ENCODE measurements around the gene GUCA1A. TPM values are rescaled to one million over a fixed set of nuclear protein-coding genes. Genes with fewer than 3 reads are reported as not detected.
"Not testable (repeated sequence)": the region's sequence is repeated elsewhere in the genome, so short reads cannot be mapped to it uniquely, and the experiment has no call there.

GUCA1A gene
- total RNA-seq, 1 donor from 2014 or later = 2.2 TPM

GRCh38 chr6:42204768-42205282 is 31.7 kb downstream of the GUCA1A start:
- H3K4me3 ChIP-seq (ENCODE audit: low read depth, low read length) = no peak overlapping the region
- no peak for DNase-seq (ENCODE audit: low read depth)
- TF ChIP-seq, protein P1, sequence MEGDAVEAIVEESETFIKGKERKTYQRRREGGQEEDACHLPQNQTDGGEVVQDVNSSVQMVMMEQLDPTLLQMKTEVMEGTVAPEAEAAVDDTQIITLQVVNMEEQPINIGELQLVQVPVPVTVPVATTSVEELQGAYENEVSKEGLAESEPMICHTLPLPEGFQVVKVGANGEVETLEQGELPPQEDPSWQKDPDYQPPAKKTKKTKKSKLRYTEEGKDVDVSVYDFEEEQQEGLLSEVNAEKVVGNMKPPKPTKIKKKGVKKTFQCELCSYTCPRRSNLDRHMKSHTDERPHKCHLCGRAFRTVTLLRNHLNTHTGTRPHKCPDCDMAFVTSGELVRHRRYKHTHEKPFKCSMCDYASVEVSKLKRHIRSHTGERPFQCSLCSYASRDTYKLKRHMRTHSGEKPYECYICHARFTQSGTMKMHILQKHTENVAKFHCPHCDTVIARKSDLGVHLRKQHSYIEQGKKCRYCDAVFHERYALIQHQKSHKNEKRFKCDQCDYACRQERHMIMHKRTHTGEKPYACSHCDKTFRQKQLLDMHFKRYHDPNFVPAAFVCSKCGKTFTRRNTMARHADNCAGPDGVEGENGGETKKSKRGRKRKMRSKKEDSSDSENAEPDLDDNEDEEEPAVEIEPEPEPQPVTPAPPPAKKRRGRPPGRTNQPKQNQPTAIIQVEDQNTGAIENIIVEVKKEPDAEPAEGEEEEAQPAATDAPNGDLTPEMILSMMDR (conservative IDR thresholded peaks at IDR 0.05; ENCODE audit: low read depth, low read length) = no peak

- not testable (repeated sequence) for H3K4me3 ChIP-seq (ENCODE audit: low read depth, low read length); DNase-seq (ENCODE audit: low read depth)
Observed at GRCh38 chr6:42207559-42207958, 34.4 kb downstream of the GUCA1A start.

DNA sequence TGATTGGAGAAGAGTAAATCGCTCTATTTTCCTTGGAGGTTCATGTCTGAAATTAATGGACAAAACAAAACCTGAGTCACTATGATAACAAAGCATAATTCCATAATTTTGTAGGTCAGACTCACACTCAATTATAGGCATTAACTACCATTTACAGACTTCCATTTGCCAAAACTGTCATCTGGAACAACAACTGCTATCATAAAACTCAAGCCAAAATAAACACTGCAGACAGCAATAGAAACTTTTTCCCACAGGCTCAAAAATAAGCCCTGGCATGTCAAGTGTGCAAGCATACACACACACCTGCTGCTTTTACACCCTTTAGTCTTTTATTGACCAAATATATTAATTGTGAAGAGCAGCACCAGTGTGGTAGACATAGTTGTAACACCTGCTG is 37.4 kb downstream of the GUCA1A start:
- no peak for DNase-seq (ENCODE audit: low read depth)
- TF ChIP-seq, protein P1 (conservative IDR thresholded peaks at IDR 0.05; ENCODE audit: low read depth, low read length) = no peak
- no peak overlapping the region for H3K4me3 ChIP-seq (ENCODE audit: low read depth, low read length)

DNA sequence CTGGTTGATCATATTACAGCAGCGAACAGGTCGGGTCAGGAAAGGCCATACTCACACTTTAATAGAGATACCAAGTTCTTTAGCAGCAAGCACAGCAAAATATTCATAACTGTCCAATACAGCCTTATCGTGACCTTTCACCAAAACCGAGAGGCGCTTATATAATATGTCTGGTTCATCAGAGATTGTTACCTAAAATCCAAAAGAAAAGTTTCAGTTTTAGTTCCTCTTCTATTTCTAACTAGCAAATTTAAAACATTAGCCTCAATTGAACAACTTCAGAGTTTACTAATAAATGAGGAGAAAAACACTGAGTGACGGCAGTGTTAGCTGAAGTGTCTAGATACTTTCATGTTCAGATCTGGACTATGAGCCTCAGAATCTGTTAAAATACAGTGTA is 38.6 kb downstream of the GUCA1A start:
- H3K4me3 ChIP-seq (ENCODE audit: low read depth, low read length) = no peak overlapping the region
- DNase-seq (ENCODE audit: low read depth) = no peak
- TF ChIP-seq, protein P1 (conservative IDR thresholded peaks at IDR 0.05; ENCODE audit: low read depth, low read length) = no peak

GRCh38 chr6:42212442-42212841 is 39.3 kb downstream of the GUCA1A start:
- no peak overlapping the region for H3K4me3 ChIP-seq (ENCODE audit: low read depth, low read length)
- TF ChIP-seq, protein P1 (conservative IDR thresholded peaks at IDR 0.05; ENCODE audit: low read depth, low read length) = no peak
- DNase-seq (ENCODE audit: low read depth) = no peak

DNA sequence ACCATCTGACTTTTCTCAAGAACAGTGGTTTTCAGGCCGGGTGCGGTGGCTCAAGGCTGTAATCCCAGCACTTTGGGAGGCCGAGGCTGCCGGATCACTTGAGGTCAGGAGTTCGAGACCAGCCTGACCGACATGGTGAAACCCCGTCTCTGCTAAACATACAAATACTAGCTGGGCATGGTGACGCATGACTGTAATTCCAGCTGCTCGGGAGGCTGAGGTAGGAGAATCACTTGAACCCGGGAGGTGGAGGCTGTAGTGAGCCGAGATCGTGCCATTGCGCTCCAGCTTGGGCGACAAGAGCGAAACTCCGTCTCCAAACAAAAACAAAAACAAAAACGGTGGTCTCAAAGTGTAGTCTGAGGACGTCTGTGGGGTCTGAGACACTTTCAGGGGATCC is 43.3 kb downstream of the GUCA1A start:
- H3K4me3 ChIP-seq (ENCODE audit: low read depth, low read length) = peak overlapping the region; percentile 79
- not testable (repeated sequence) for DNase-seq (ENCODE audit: low read depth)

GRCh38 chr6:42217157-42217518 is 44.0 kb downstream of the GUCA1A start:
- DNase-seq (ENCODE audit: low read depth) = no peak

More at GRCh38 chr6:42217157-42217518, 44.0 kb downstream of the GUCA1A start:
- peak overlapping the region; percentile 79 for H3K4me3 ChIP-seq (ENCODE audit: low read depth, low read length)
- TF ChIP-seq, protein P1 (conservative IDR thresholded peaks at IDR 0.05; ENCODE audit: low read depth, low read length) = no peak
